22Rv1 (cell line): ENCODE data around the gene OLFM1.

Experiments
- ZFX ChIP-seq: fragments of 450-650 bp; IDR thresholded peaks from 2 replicates; pipeline ENCODE4 v1.6.1; 2017; ENCODE audit warnings: antibody characterized with exemption, borderline replicate concordance
- TF ChIP-seq, protein P1 (sequence below): fragments of 450-650 bp; IDR thresholded peaks from 2 replicates; pipeline ENCODE4 v1.5.1; 2017; ENCODE audit warnings: mild to moderate bottlenecking

DNA sequence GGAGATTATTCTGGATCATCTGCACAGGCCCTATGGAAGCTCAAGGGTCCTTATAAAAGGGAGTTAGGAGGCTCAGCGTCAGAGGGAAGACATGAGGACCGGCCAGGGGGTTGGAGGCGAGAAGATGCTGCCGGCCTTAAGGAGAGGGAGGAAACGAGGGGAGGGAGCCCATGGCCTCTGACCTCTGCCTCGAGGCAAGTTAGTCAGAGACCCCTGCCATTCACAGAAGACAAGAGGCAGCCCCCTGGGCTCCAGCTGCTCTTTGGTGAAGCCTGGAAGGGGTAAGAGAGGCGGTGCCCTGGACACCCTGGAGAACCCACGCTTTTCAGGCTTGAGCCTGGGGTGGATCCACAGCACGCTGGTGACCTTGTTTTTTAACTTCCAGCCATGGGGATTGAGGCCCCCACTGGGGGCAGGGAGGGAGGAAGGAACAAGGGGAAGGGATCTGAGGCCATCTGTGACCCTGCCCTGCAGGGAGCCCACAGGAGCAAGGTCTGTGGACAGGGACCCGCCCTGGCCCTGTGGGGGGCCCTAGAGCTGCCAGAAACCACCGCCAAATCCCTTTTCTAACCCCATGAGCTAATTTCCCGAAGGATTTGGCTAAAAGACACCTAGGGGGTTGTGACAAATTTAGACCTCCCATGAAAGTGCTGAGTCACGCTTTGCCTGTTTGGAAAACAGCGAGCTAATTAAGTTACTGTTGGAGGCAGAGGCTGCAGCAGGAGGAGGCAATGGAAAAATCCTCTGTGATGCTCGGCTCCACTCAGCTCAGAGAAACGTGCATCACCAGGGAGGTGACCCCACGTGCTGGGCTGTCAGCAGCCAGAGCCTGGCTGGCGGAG, 49.7 kb downstream of the OLFM1 start:
- TF ChIP-seq, protein P1, sequence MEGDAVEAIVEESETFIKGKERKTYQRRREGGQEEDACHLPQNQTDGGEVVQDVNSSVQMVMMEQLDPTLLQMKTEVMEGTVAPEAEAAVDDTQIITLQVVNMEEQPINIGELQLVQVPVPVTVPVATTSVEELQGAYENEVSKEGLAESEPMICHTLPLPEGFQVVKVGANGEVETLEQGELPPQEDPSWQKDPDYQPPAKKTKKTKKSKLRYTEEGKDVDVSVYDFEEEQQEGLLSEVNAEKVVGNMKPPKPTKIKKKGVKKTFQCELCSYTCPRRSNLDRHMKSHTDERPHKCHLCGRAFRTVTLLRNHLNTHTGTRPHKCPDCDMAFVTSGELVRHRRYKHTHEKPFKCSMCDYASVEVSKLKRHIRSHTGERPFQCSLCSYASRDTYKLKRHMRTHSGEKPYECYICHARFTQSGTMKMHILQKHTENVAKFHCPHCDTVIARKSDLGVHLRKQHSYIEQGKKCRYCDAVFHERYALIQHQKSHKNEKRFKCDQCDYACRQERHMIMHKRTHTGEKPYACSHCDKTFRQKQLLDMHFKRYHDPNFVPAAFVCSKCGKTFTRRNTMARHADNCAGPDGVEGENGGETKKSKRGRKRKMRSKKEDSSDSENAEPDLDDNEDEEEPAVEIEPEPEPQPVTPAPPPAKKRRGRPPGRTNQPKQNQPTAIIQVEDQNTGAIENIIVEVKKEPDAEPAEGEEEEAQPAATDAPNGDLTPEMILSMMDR, result no peak
- TF ChIP-seq ZFX, result no peak
